HUES64 (cell line): Measurements from ENCODE around the gene GPC6.

Source experiments
- H3K27ac ChIP-seq: 2 replicates; pipeline ENCODE4 v1.7.0; 2013; ENCODE audit warnings: low read depth, low read length, inconsistent platforms
- H3K27me3 ChIP-seq: 2 replicates; pipeline ENCODE4 v1.6.1; 2013; ENCODE audit warnings: mild to moderate bottlenecking, low read length; ENCODE audit not compliant: insufficient read depth
- H3K36me3 ChIP-seq: 2 replicates; pipeline ENCODE4 v1.6.1; 2013; ENCODE audit warnings: mild to moderate bottlenecking, low read length; ENCODE audit not compliant: insufficient read depth
- H3K4me1 ChIP-seq: 2 replicates; pipeline ENCODE4 v1.6.1; 2013; ENCODE audit warnings: mild to moderate bottlenecking, low read length, moderate library complexity; ENCODE audit not compliant: insufficient read depth
- H3K4me3 ChIP-seq: 2 replicates; pipeline ENCODE4 v1.5.1; 2013; ENCODE audit warnings: mild to moderate bottlenecking, low read length, moderate library complexity
- H3K9ac ChIP-seq: 2 replicates; pipeline ENCODE4 v1.6.1; 2013; ENCODE audit warnings: mild to moderate bottlenecking, low read depth, low read length
- H3K9me3 ChIP-seq: 2 replicates; pipeline ENCODE4 v1.6.1; 2013; ENCODE audit warnings: low read depth, low read length; ENCODE audit not compliant: insufficient read depth
- WGBS: fragments of 150-250, 120-280 bp; methylation state at CpG from one replicate; pipeline ENCODE4 v1.1.7; 2013; ENCODE audit warnings: missing lambda C conversion rate; 5-methylcytosine and 5-hydroxymethylcytosine counted together

GPC6 gene

GRCh38 chr13:93721483-93721882 lies 494.9 kb downstream of the GPC6 start:
- no peaks in the 10 kb centered on the region for H3K36me3 ChIP-seq
- WGBS: 88% methylated on average over 1 of the region's 3 CpGs
- H3K4me3 ChIP-seq: no peak overlapping the region
- no peaks in the 10 kb centered on the region for H3K9me3 ChIP-seq
- peaks cover 6% of the 10 kb centered on the region for H3K4me1 ChIP-seq
- no peak overlapping the region for H3K9ac ChIP-seq
- no peaks in the 10 kb centered on the region for H3K27me3 ChIP-seq
- H3K27ac ChIP-seq: no peak overlapping the region

GRCh38 chr13:93723316-93723715 lies 496.7 kb downstream of the GPC6 start:
- Histone ChIP-seq H3K27me3 (no peaks in the 10 kb centered on the region), H3K36me3 (no peaks in the 10 kb centered on the region), H3K4me1 (peaks cover 10% of the 10 kb centered on the region), H3K9me3 (no peaks in the 10 kb centered on the region), H3K4me3 (no peak overlapping the region), H3K9ac (no peak overlapping the region), H3K27ac (no peak overlapping the region)
- 95% methylated on average over 3 of the region's 3 CpGs for WGBS

GRCh38 chr13:93724187-93724586 lies 497.6 kb downstream of the GPC6 start:
- Histone ChIP-seq H3K27me3 (no peaks in the 10 kb centered on the region), H3K27ac (no peak overlapping the region), H3K9ac (no peak overlapping the region), H3K9me3 (no peaks in the 10 kb centered on the region), H3K4me3 (no peak overlapping the region), H3K36me3 (no peaks in the 10 kb centered on the region), H3K4me1 (peaks cover 10% of the 10 kb centered on the region)
- WGBS: 100% methylated on average over 1 of the region's 1 CpG

- Histone ChIP-seq H3K9ac (no peak overlapping the region), H3K36me3 (no peaks in the 10 kb centered on the region), H3K4me1 (peaks cover 10% of the 10 kb centered on the region), H3K27me3 (no peaks in the 10 kb centered on the region), H3K9me3 (no peaks in the 10 kb centered on the region), H3K27ac (no peak overlapping the region), H3K4me3 (no peak overlapping the region)
- WGBS: 93% methylated on average over 5 of the region's 6 CpGs
Observed at GRCh38 chr13:93726173-93726957, 499.8 kb downstream of the GPC6 start.

- no peaks in the 10 kb centered on the region for H3K27me3 ChIP-seq
- H3K9ac ChIP-seq: no peak overlapping the region
- no peaks in the 10 kb centered on the region for H3K9me3 ChIP-seq
- no peak overlapping the region for H3K4me3 ChIP-seq
- peaks cover 10% of the 10 kb centered on the region for H3K4me1 ChIP-seq
- 83% methylated on average over 1 of the region's 3 CpGs for WGBS
- no peaks in the 10 kb centered on the region for H3K36me3 ChIP-seq
- H3K27ac ChIP-seq: no peak overlapping the region
Observed at GRCh38 chr13:93727211-93728141, 500.9 kb downstream of the GPC6 start.

GRCh38 chr13:93729383-93729782 lies 502.8 kb downstream of the GPC6 start:
- no peaks in the 10 kb centered on the region for H3K9me3 ChIP-seq
- H3K36me3 ChIP-seq: no peaks in the 10 kb centered on the region
- H3K9ac ChIP-seq: no peak overlapping the region
- no peak overlapping the region for H3K4me3 ChIP-seq
- no peak overlapping the region for H3K27ac ChIP-seq
- WGBS: 97% methylated on average over 2 of the region's 2 CpGs
- peaks cover 10% of the 10 kb centered on the region for H3K4me1 ChIP-seq
- no peaks in the 10 kb centered on the region for H3K27me3 ChIP-seq

- Histone ChIP-seq H3K27ac (no peak overlapping the region), H3K27me3 (no peaks in the 10 kb centered on the region), H3K4me3 (no peak overlapping the region), H3K9ac (no peak overlapping the region), H3K4me1 (peaks cover 10% of the 10 kb centered on the region), H3K9me3 (no peaks in the 10 kb centered on the region), H3K36me3 (no peaks in the 10 kb centered on the region)
- WGBS: 96% methylated on average over 3 of the region's 3 CpGs
Observed at GRCh38 chr13:93730780-93731179, 504.2 kb downstream of the GPC6 start.

- no peaks in the 10 kb centered on the region for H3K36me3 ChIP-seq
- H3K9ac ChIP-seq: no peak overlapping the region
- 87% methylated on average over 2 of the region's 2 CpGs for WGBS
- no peak overlapping the region for H3K27ac ChIP-seq
- no peak overlapping the region for H3K4me3 ChIP-seq
- H3K27me3 ChIP-seq: no peaks in the 10 kb centered on the region
- no peaks in the 10 kb centered on the region for H3K9me3 ChIP-seq
- no peaks in the 10 kb centered on the region for H3K4me1 ChIP-seq
Observed at GRCh38 chr13:93732186-93732585, 505.6 kb downstream of the GPC6 start.

- H3K4me3 ChIP-seq: no peak overlapping the region
- no peaks in the 10 kb centered on the region for H3K4me1 ChIP-seq
- H3K9me3 ChIP-seq: no peaks in the 10 kb centered on the region
- H3K27me3 ChIP-seq: no peaks in the 10 kb centered on the region
- H3K9ac ChIP-seq: no peak overlapping the region
- H3K27ac ChIP-seq: no peak overlapping the region
- no peaks in the 10 kb centered on the region for H3K36me3 ChIP-seq
Observed at GRCh38 chr13:93736081-93736480, 509.5 kb downstream of the GPC6 start.

- Histone ChIP-seq H3K9ac (no peak overlapping the region), H3K9me3 (no peaks in the 10 kb centered on the region), H3K4me3 (no peak overlapping the region), H3K4me1 (no peaks in the 10 kb centered on the region), H3K27ac (no peak overlapping the region), H3K36me3 (no peaks in the 10 kb centered on the region), H3K27me3 (no peaks in the 10 kb centered on the region)
- 90% methylated on average over 2 of the region's 3 CpGs for WGBS
Observed at GRCh38 chr13:93736909-93737308, 510.3 kb downstream of the GPC6 start.

GRCh38 chr13:93740334-93740733 lies 513.7 kb downstream of the GPC6 start:
- Histone ChIP-seq H3K27ac (no peak overlapping the region), H3K4me3 (no peak overlapping the region), H3K4me1 (peaks cover 7% of the 10 kb centered on the region; the same call in 1 of the 2 replicates), H3K9ac (no peak overlapping the region), H3K27me3 (no peaks in the 10 kb centered on the region), H3K9me3 (no peaks in the 10 kb centered on the region), H3K36me3 (no peaks in the 10 kb centered on the region)
- 98% methylated on average over 1 of the region's 1 CpG for WGBS
